HS-5 (cell line): ENCODE measurements around the gene SFI1.
"Not testable (repeated sequence)": the region's sequence is repeated elsewhere in the genome, so short reads cannot be mapped to it uniquely, and the experiment has no call there.

Source experiments
- DNase-seq: peaks from one replicate; pipeline ENCODE4 v3.0.0-alpha.2; 2012; ENCODE audit warnings: low read depth

Gene SFI1

GRCh38 chr22:31550871-31551370 lies 54.6 kb downstream of the SFI1 start:
- no peak for DNase-seq

DNA sequence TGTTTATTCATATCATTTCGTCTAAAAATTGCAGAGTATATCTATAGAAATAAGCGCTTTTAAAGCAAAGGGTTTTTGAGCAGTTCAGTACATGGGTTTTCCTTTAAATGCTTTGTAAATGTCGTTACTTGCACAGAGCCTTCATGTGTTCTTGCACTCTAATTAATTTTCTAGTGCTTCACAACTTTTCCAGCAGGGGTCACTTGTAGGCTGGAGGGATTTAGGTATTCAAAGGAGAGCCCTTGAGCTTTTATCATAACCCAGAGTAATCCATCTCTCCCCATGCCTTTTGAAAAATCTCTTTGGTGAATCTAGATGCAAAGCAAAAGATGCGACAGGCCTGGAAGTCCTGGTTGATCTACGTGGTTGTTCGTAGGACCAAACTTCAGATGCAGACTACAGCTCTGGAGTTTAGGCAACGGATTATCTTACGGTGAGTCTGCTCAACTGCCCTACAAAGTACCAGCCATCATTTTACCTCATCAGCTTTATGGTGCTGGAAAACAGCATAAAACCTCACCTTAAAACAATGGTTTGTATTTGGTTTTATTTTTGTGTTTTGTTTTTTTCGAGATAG lies 60.4 kb downstream of the SFI1 start:
- no peak for DNase-seq

DNA sequence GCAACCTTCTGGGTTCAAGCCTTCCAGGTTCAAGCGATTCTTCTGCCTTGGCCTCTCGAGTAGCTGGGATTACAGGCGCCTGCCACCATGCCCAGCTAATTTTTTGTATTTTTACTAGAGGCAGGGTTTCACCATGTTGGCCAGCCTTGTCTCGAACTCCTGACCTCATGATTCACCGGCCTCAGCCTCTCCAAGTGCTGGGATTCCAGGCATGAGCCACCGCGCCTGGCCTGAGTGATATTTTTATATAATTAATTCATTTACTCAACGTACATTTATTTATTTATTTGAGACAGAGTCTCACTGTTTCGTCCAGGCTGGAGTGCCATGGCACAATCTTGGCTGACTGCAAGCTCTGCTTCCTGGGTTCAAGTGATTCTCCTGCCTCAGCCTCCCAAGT lies 62.2 kb downstream of the SFI1 start:
- DNase-seq = not testable (repeated sequence)

DNA sequence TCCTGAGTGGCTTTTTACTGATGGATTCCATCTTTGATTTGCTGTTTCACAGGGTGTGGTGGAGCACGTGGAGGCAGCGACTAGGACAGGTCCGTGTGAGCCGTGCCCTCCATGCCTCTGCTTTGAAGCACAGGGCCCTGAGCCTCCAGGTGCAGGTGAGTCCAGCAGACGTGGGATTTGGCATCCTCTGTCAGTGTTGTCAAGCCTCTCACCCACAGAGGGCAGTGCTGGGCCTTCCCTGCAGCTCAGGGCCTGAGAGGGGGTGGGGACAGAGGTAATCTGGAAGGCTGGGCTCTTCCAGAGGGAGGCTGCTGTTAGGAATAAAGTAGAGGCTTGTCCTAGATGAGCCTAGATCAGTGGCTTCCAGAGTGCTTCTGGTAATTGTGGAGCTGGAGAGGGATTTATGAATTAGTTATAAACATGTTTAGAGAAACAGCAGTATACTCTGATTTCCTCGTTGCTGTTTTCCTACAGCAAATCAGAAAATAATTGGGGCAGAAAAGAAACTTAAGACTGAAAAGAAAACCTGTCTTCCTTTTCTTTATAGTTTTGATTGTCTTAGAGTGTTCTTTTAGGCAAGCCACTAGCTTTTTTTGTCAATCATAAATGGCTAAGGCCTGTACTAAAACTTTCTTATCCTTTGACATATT lies 65.0 kb downstream of the SFI1 start:
- no peak for DNase-seq

DNA sequence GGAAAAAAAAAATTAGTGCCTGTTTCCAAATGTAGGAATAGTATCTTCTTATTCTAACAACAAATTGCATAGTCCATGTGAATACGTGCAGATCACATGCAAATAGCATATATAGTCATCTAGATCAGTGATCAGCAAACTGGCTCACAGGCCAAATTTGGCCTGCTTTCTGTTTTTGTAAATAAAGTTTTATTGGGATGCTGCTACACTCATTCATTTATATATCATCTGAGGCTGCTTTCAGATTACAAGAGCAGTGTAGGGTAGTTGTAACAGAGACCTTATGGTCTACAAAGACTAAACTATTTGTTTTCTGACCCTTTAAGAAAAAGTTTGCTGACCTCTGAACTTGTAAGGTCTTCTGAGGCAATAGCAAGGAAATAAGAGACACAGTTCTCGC lies 65.6 kb downstream of the SFI1 start:
- DNase-seq = no peak

- DNase-seq = no peak
Observed at GRCh38 chr22:31566484-31566883, 70.1 kb downstream of the SFI1 start.

DNA sequence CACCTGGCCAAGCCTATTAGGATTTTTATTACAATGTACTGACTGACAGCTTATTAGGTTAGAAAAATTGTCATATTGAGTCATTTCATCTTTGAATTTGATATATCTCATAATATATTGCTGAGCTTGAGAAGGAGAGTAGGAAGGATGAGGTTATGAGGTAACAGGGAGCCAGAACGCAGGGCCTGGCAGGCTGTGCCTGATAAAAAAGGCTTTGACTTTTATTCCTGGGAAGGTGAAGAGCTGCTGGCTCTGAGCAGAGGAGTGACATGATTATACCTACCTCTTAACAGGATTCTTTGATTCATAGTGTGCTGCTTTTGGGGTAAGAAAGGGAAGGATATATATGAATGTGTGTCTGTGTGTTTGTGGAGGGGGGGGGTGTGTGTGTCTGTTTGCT lies 70.9 kb downstream of the SFI1 start:
- DNase-seq = no peak

DNA sequence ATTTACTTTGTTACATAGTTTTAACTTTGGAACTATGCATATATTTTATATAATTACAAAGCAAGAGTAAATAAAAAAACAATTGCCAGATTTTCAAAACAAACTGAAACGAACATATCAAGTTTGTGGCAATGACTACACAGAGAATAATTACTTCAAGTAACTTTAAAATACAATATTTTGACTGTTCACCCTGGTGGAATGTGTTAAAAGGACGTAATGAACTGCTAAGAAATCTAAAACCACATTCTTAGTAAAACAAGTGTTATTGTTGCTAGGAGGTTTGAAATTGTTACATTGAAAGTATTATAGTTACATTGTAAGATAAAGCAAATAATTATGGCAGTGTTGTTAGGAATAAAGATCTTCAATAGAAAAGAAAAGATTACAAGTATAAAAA lies 71.4 kb downstream of the SFI1 start:
- DNase-seq = no peak

- no peak for DNase-seq
Observed at GRCh38 chr22:31569126-31569525, 72.8 kb downstream of the SFI1 start.

- DNase-seq = no peak
Observed at GRCh38 chr22:31572939-31573338, 76.6 kb downstream of the SFI1 start.

DNA sequence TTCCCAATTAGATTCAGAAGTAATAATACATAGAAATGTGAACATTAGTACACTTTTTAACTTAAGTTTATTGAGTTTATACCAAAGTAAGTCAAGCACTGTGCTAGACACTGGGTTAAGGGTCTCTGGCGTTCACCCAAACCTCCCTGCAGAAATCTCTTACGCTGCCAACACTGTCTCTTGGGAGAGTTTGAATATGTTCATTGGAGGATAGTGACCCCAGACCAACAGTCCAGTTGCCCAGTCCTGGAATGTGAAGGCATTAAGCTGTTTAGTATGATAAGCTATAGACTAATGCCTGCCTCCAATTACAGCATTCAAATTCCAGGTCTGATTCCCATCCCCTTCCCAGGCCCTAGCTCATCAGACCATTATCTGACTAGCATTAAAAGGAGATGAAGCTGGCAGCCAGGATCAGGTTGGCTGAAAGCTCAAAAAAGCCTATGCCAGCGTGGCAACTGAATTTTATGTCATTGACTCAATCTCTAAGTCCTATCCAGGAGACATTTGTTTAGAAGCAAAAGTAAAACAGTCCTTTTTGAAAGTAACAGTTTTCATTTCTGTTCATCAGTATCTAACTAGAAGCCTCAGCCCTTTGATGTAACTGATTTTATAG lies 77.8 kb downstream of the SFI1 start:
- DNase-seq = no peak

- DNase-seq = no peak
Observed at GRCh38 chr22:31575190-31575589, 78.9 kb downstream of the SFI1 start.

DNA sequence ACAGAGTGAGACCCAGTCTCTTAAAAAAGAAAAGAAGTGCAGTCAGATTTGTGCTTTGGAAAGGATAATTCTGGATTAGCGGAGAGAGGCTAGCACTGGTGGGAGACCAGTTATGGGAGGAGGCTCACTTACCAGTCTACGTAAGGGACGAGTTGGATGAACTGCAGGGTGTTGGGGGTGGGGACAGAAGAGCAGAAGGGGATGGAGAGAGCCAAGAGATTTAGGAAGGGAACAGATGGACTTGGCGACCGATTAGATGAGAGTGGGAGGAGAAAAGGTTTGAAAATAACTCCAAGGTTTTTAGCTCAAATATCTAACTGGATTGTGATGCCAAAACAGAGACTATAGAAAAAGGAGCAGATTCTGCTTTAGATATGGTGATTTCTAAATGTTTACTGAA lies 81.4 kb downstream of the SFI1 start:
- no peak for DNase-seq

DNA sequence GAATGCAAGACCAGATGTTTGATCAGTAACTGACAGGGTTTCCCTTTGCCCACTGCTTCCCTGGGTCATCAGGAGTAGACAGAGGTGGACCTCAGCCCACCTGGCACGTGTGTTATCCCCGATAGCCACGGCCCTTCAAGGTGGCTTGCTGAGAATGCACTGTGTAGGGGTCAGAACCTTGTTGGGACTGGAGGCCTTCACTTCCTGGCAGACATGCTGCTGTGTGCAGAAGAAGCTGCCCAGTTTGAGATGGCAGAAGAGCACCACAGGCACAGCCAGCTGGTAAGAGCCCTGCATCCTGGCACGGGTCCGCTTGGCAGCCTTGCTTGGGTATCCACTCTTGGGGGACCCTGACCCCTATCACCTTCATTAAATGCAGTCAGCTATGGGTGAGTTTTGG lies 81.8 kb downstream of the SFI1 start:
- no peak for DNase-seq

- DNase-seq = no peak
Observed at GRCh38 chr22:31579835-31580242, 83.5 kb downstream of the SFI1 start.

GRCh38 chr22:31583861-31584485 lies 87.6 kb downstream of the SFI1 start:
- peak; percentile 24 for DNase-seq

DNA sequence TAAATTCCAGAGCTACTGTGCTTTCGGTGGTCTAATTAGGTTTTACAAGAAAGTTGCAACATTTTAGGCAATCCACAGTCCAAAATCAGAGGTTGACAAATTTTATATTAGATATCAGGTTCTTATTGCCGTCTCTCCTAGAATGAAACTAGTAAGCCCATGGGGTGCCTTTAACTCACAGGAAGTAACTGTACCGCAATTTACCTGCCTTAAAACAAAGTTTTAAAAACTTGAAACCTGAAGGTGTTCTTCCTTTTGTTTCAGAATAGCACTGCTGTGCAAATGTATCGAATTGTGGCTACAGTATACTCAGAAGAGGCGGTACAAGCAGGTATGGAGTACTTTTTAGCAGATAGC lies 88.4 kb downstream of the SFI1 start:
- no peak for DNase-seq

DNA sequence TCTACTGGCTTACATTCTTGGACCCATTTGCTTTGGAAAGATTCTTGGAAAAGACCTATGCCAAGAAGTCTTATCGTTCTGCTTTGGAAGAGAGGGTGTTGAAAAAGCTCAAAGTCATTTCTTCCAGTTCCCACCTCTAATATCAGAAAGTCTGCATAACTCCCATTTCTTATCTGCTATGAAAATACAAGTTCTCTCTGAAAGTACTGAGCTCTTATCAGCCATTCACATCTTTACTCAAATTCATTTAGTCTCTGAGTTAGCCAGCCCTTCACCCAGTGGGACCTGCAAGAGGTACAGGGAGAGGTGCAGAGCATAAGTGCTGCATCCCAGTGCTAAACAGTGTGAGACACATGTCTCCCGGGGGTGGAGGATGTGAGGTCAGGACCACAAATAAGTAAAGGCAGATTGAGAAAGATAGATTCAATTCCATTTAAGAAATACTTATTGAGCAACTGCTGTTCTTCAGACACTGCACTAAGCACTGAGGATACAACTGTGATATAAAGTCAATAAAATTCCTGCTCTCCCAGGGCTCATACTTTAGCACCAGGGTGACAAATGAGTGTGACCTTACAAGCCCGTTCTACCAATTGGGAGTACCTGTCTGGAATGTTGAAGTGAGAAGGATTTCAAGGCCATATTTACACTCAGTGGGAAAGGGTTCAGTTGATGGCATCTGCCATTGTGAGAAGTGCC lies 89.0 kb downstream of the SFI1 start:
- DNase-seq = no peak

- no peak for DNase-seq
Observed at GRCh38 chr22:31586137-31586920, 90.0 kb downstream of the SFI1 start.

GRCh38 chr22:31588970-31589675 lies 92.8 kb downstream of the SFI1 start:
- no peak for DNase-seq

GRCh38 chr22:31590161-31590560 lies 93.8 kb downstream of the SFI1 start:
- DNase-seq = not testable (repeated sequence)
